Breast epithelium (tissue), 3 donors: ENCODE results near the gene PIP5KL1.

ENCODE experiments used
- POLR2A ChIP-seq: fragments of 450-650 bp; IDR thresholded peaks from one replicate; pipeline ENCODE4 v1.6.1; 2016; ENCODE audit warnings: antibody characterized with exemption, mild to moderate bottlenecking, moderate library complexity
- TF ChIP-seq, protein P1 (sequence below), 3 donors: fragments of 450-650 bp; IDR thresholded peaks; one replicate each; pipeline ENCODE4 v1.5.1; 2016 to 2017; ENCODE audit warnings: antibody characterized with exemption in 3 of 3, mild to moderate bottlenecking in 3 of 3, moderate library complexity in 3 of 3

DNA sequence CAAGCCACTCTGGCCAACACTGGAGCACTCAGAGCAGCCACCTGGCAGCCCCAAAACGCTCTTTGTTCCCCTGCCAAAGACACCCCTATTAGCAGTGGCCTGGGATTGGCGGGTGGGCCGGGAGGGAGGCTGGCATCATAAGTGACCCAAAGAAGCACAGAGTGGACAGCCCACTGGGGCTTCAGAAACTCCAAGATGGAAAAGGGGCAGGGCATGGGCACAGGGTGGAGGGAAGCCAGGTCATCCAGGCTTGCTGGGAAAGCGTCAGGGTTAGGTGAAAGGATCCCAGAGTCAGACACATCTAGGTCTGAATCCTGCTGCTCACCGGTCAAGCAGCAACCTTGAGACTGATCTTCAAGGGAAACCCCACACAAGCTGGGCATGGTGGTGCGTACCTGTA is 35.4 kb upstream of the PIP5KL1 start:
- TF ChIP-seq, protein P1, sequence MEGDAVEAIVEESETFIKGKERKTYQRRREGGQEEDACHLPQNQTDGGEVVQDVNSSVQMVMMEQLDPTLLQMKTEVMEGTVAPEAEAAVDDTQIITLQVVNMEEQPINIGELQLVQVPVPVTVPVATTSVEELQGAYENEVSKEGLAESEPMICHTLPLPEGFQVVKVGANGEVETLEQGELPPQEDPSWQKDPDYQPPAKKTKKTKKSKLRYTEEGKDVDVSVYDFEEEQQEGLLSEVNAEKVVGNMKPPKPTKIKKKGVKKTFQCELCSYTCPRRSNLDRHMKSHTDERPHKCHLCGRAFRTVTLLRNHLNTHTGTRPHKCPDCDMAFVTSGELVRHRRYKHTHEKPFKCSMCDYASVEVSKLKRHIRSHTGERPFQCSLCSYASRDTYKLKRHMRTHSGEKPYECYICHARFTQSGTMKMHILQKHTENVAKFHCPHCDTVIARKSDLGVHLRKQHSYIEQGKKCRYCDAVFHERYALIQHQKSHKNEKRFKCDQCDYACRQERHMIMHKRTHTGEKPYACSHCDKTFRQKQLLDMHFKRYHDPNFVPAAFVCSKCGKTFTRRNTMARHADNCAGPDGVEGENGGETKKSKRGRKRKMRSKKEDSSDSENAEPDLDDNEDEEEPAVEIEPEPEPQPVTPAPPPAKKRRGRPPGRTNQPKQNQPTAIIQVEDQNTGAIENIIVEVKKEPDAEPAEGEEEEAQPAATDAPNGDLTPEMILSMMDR (IDR thresholded peaks at IDR 0.05), result no peak
- no peak for TF ChIP-seq POLR2A
